OCI-LY1 (cell line): Measurements from ENCODE around the gene CRHR1.

Source experiments
- H2AFZ ChIP-seq: fragments of 200-600 bp; sonication (generic), shearing (Covaris generic); 2 replicates; pipeline ENCODE4 v1.6.0; 2014; ENCODE audit warnings: antibody characterized with exemption, mild to moderate bottlenecking, low read length
- H3F3A ChIP-seq: fragments of 200-600 bp; sonication (generic), shearing (Covaris generic); 2 replicates; pipeline ENCODE4 v1.6.0; 2014; ENCODE audit warnings: mild to moderate bottlenecking, antibody characterized with exemption, low read length, moderate library complexity; ENCODE audit not compliant: insufficient read depth
- H3K27ac ChIP-seq: fragments of 200-600 bp; sonication (generic); 2 replicates; pipeline ENCODE4 v1.5.1; 2014; ENCODE audit warnings: low read length, mixed run types, mild to moderate bottlenecking, low read depth; ENCODE audit not compliant: poor library complexity, severe bottlenecking
- H3K27me3 ChIP-seq: fragments of 200-600 bp; sonication (generic); 2 replicates; pipeline ENCODE4 v1.6.0; 2014; ENCODE audit warnings: antibody characterized with exemption, mild to moderate bottlenecking, low read length, moderate library complexity; ENCODE audit not compliant: insufficient read depth
- H3K36me3 ChIP-seq: fragments of 200-600 bp; sonication (generic); 2 replicates; pipeline ENCODE4 v1.6.1; 2014; ENCODE audit warnings: mild to moderate bottlenecking, antibody characterized with exemption, low read length, moderate library complexity, mixed read lengths; ENCODE audit not compliant: insufficient read depth
- H3K4me1 ChIP-seq: fragments of 200-600 bp; sonication (generic); 2 replicates; pipeline ENCODE4 v1.5.1; 2014; ENCODE audit warnings: mild to moderate bottlenecking, low read length, moderate library complexity; ENCODE audit not compliant: insufficient read depth, severe bottlenecking
- H3K4me2 ChIP-seq: fragments of 200-600 bp; sonication (generic), shearing (Covaris generic); 2 replicates; pipeline ENCODE4 v1.6.1; 2014; ENCODE audit warnings: low read length
- H3K4me3 ChIP-seq: fragments of 200-600 bp; sonication (generic); 2 replicates; pipeline ENCODE4 v1.5.1; 2014; ENCODE audit warnings: low read length, low read depth, mild to moderate bottlenecking, mixed read lengths; ENCODE audit not compliant: poor library complexity, severe bottlenecking
- H3K79me2 ChIP-seq: fragments of 200-600 bp; shearing (Covaris generic); 2 replicates; pipeline ENCODE4 v1.6.1; 2016; ENCODE audit warnings: mixed run types, low read length, mixed read lengths; ENCODE audit not compliant: insufficient read depth
- H3K9ac ChIP-seq: fragments of 200-600 bp; sonication (generic), shearing (Covaris generic); 2 replicates; pipeline ENCODE4 v1.6.1; 2014; ENCODE audit warnings: mild to moderate bottlenecking, low read length, mixed read lengths
- H3K9me2 ChIP-seq: fragments of 200-600 bp; sonication (generic), shearing (Covaris generic); 2 replicates; pipeline ENCODE4 v1.6.1; 2014; ENCODE audit warnings: low read depth, mild to moderate bottlenecking, low read length, mixed read lengths
- H3K9me3 ChIP-seq: fragments of 200-600 bp; shearing (Covaris generic); 2 replicates; pipeline ENCODE4 v1.6.1; 2014; ENCODE audit warnings: low read length, mixed read lengths
- H4K20me1 ChIP-seq: fragments of 200-600 bp; sonication (generic), shearing (Covaris generic); 2 replicates; pipeline ENCODE4 v1.6.0; 2016; ENCODE audit warnings: mild to moderate bottlenecking, low read length; ENCODE audit not compliant: insufficient read depth
- EZH2 ChIP-seq: fragments of 200-600 bp; sonication (generic), shearing (Covaris generic); IDR thresholded peaks from 2 replicates; pipeline ENCODE4 v1.8.0; 2017; ENCODE audit warnings: borderline replicate concordance, mixed run types, mild to moderate bottlenecking, antibody characterized with exemption, low read length, moderate library complexity, mixed read lengths
- TF ChIP-seq, protein P1 (sequence below): fragments of 200-600 bp; sonication (generic), shearing (Covaris generic); IDR thresholded peaks from 2 replicates; pipeline ENCODE4 v1.5.1; 2017; ENCODE audit warnings: mild to moderate bottlenecking, antibody characterized with exemption, low read length, moderate library complexity, mixed read lengths

The CRHR1 gene

GRCh38 chr17:45785480-45786193 lies 1.5 kb downstream of the CRHR1 start:
- H3K79me2 ChIP-seq = no peaks in the 10 kb centered on the region
- H2AFZ ChIP-seq = no peak overlapping the region
- H3K27me3 ChIP-seq = no peaks in the 10 kb centered on the region
- no peak overlapping the region for H3K27ac ChIP-seq
- H4K20me1 ChIP-seq = no peaks in the 10 kb centered on the region
- no peak overlapping the region for H3K9ac ChIP-seq
- no peaks in the 10 kb centered on the region for H3K9me2 ChIP-seq
- H3K4me2 ChIP-seq = no peak overlapping the region
- H3K9me3 ChIP-seq = no peaks in the 10 kb centered on the region
- H3K36me3 ChIP-seq = no peaks in the 10 kb centered on the region
- no peaks in the 10 kb centered on the region for H3F3A ChIP-seq
- H3K4me3 ChIP-seq = no peak overlapping the region
- no peaks in the 10 kb centered on the region for H3K4me1 ChIP-seq
- TF ChIP-seq, protein P1, sequence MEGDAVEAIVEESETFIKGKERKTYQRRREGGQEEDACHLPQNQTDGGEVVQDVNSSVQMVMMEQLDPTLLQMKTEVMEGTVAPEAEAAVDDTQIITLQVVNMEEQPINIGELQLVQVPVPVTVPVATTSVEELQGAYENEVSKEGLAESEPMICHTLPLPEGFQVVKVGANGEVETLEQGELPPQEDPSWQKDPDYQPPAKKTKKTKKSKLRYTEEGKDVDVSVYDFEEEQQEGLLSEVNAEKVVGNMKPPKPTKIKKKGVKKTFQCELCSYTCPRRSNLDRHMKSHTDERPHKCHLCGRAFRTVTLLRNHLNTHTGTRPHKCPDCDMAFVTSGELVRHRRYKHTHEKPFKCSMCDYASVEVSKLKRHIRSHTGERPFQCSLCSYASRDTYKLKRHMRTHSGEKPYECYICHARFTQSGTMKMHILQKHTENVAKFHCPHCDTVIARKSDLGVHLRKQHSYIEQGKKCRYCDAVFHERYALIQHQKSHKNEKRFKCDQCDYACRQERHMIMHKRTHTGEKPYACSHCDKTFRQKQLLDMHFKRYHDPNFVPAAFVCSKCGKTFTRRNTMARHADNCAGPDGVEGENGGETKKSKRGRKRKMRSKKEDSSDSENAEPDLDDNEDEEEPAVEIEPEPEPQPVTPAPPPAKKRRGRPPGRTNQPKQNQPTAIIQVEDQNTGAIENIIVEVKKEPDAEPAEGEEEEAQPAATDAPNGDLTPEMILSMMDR = no peak
- TF ChIP-seq EZH2 = no peak

- Histone ChIP-seq H3K79me2 (no peaks in the 10 kb centered on the region), H3K4me2 (no peak overlapping the region), H3F3A (no peaks in the 10 kb centered on the region), H3K27ac (no peak overlapping the region), H3K4me1 (no peaks in the 10 kb centered on the region), H3K36me3 (no peaks in the 10 kb centered on the region), H3K9ac (no peak overlapping the region), H3K9me3 (no peaks in the 10 kb centered on the region), H3K9me2 (no peaks in the 10 kb centered on the region), H3K4me3 (no peak overlapping the region), H3K27me3 (no peaks in the 10 kb centered on the region), H2AFZ (no peak overlapping the region), H4K20me1 (no peaks in the 10 kb centered on the region)
- TF ChIP-seq, protein P1 = no peak
- no peak for TF ChIP-seq EZH2
Observed at GRCh38 chr17:45786349-45786748, 2.2 kb downstream of the CRHR1 start.

DNA sequence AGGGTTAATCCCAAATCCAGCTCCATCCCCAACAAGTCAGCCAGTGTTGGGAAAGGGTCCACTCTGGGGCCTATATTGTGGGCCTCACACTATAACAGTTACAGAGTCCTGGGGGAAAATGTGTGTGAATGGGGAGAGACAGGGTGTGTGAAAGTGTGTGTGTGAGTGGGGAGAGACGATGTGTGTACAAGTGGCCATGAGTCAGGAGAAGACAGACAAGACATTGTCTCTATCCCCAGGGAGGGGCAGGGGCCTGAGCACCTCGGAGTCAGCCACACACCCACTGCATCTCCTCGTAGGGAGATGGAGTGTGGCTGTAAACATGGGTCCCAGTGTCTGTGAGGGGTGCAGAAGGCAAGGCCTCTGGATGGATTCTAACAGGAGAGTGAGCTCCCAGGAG lies 2.9 kb downstream of the CRHR1 start:
- Histone ChIP-seq H3K36me3 (no peaks in the 10 kb centered on the region), H3K27me3 (no peaks in the 10 kb centered on the region), H3K9ac (no peak overlapping the region)

More for the DNA sequence above, 2.9 kb downstream of the CRHR1 start:
- Histone ChIP-seq H3K4me3 (no peak overlapping the region), H3K4me1 (no peaks in the 10 kb centered on the region), H3K27ac (no peak overlapping the region), H4K20me1 (no peaks in the 10 kb centered on the region), H2AFZ (no peak overlapping the region), H3K9me2 (no peaks in the 10 kb centered on the region), H3K9me3 (no peaks in the 10 kb centered on the region), H3K4me2 (no peak overlapping the region), H3K79me2 (no peaks in the 10 kb centered on the region), H3F3A (no peaks in the 10 kb centered on the region)
- no peak for TF ChIP-seq EZH2
- TF ChIP-seq, protein P1 = no peak
